NCI-H146 treated with DMSO at 0.1 percent for 48 hours (cell line): ENCODE measurements around the gene LFNG.

Source experiments
- DNase-seq: peaks from one replicate; lab custom pipeline; 2025; ENCODE audit not compliant: unreplicated experiment; lab: John Stamatoyannopoulos, UW

Gene LFNG

GRCh38 chr7:2483494-2483893 lies 36.1 kb upstream of the LFNG start:
- no peak for DNase-seq

DNA sequence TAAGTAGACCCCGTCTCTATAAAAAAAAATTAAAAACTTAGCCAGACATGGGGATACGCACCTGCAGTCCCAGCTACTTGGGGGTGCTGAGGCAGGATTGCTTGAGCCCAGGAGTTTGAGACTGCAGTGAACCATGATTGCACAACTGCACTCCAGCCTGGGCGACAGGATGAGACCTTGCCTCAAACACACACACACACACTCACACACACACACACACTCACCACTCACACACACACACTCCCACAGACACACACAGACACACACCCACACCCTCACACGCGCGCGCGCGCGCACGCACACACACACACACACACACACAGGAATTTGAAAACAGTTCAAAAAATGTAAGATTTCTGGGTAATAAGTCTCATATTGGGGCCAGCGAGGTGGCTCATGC lies 34.7 kb upstream of the LFNG start:
- no peak for DNase-seq

- no peak for DNase-seq
Measured at GRCh38 chr7:2487586-2488271, 31.8 kb upstream of the LFNG start.

GRCh38 chr7:2488272-2488645 lies 31.3 kb upstream of the LFNG start:
- DNase-seq, result no peak

DNA sequence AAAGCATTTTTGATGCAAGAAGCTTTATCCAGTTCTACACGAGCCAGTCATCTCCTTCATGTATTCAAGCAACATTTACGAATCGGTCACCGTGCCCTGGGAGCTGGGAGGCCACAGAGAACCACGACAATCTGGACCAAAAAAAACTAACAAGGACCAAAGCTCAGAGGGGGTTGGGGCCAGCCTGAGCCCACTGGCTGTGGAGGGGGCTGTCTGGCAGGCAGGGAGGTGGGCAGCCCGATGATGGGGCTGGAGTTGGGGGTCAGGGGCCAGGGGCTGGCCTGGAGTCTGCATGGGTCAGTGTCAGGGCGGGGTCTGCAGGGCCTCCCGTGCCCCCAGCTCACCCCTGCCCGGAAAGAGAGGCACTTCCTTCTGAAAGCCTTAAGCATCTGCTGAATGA lies 30.9 kb upstream of the LFNG start:
- no peak for DNase-seq

DNA sequence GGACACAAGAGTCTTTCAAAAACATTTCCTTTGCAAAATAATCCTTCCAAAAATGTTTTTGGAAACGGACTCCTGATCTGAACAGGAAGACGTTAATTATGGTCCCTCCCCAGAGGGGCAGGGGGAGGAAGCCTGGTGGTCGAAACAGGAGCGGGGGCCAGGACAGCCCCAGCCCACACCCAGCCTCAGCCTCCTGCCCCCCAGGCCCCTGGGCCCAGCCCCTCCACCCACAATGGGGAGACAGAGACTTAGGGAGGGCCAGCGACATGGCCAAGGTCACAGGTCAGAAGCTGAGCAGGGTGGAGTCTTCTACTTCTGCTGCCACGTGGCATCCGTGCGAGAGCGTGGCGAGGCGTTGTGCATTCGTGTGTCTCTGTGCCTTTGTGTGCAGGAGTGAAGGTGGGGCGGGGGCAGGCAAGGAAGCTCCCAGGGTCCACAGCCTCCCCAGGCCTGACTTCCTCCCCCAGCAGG lies 29.4 kb upstream of the LFNG start:
- no peak for DNase-seq

- no peak for DNase-seq
Measured at GRCh38 chr7:2492038-2492437, 27.5 kb upstream of the LFNG start.

GRCh38 chr7:2493205-2494164 lies 26.1 kb upstream of the LFNG start:
- no peak for DNase-seq

- DNase-seq, result no peak
Measured at GRCh38 chr7:2494191-2495130, 25.1 kb upstream of the LFNG start.

GRCh38 chr7:2495418-2496299 lies 23.9 kb upstream of the LFNG start:
- no peak for DNase-seq

DNA sequence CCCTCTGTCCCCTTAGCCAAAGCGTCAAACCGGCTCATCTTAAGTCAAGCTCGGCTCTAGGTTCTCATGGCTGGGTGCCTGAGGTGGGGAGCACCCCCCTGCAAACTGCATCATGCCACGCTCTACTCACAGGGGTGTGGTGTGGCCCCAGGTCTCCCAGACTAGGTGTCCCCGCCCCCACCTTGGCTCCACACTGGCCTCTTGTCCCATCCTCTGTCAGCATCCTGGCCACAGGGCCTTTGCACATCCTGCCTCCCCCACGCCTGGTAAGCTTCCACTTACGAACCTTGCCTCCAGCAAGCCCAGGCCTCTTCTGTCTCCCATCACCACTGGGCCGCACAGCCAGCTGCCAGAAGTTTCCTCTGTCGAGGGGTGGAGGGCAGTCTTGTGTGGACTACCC lies 23.2 kb upstream of the LFNG start:
- no peak for DNase-seq

GRCh38 chr7:2497065-2497464 lies 22.5 kb upstream of the LFNG start:
- DNase-seq, result no peak

DNA sequence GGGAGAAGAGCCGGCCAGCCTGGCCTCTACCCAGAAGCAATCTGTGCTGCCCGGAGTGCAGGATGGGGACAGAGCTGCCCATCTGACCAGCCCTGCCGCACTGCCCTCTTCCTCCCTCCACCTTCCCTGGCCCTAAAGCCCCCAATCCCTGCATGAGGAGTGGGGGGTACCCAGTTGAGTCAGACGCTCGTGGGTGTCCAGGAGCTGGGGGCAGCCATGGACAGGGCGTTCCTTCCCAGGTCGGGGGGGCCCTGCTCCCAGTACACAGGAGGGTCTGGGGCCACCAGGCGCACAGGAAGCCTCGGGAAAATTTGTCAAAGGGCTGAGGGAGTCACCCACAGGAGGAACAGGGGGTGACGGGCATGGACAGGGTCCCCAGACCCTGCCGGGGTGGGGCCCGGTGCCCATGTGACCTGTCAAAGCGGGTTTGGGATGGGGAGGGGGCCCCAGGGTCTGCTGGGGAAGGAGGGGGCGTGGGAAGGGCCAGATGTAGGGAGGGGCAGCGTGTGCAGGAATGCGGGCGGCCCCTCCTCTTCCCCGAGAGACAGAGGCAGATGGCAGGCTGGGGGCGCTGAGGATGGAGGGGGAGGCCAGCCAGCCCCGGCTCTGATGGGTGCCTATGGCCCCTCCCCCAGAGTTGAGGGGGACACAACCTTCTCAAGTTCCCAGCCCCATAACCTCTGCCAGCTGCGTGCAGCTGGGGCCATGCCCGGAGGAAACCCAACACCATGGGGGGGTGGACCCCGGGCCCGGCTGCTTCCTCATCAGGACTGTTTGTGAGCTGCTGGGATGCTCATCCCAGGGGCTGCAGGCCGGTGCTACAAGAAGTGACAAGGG lies 21.9 kb upstream of the LFNG start:
- no peak for DNase-seq

- no peak for DNase-seq
Measured at GRCh38 chr7:2498708-2499107, 20.9 kb upstream of the LFNG start.

- DNase-seq, result no peak
Measured at GRCh38 chr7:2499181-2499580, 20.4 kb upstream of the LFNG start.

- DNase-seq, result no peak
Measured at GRCh38 chr7:2499719-2500430, 19.7 kb upstream of the LFNG start.

GRCh38 chr7:2500701-2501100 lies 18.9 kb upstream of the LFNG start:
- DNase-seq, result no peak

GRCh38 chr7:2501947-2502646 lies 17.5 kb upstream of the LFNG start:
- DNase-seq, result no peak
